Osteocyte (in vitro differentiated cells): ENCODE measurements around the gene SAP30. TPM values are rescaled to one million over a fixed set of nuclear protein-coding genes. Genes with fewer than 3 reads are reported as not detected.

Source experiments
- DNase-seq: peaks from one replicate; pipeline ENCODE4 v3.0.0; 2021; ENCODE audit warnings: mixed read lengths; ENCODE audit not compliant: unreplicated experiment; ENCODE audit errors: extremely low spot score
- H3K27ac Mint-ChIP-seq: one replicate; pipeline ENCODE4 v1.8.0; 2021; ENCODE audit warnings: mild to moderate bottlenecking, mixed read lengths; ENCODE audit not compliant: unreplicated experiment
- H3K27me3 Mint-ChIP-seq: one replicate; pipeline ENCODE4 v1.8.0; 2021; ENCODE audit warnings: mixed read lengths; ENCODE audit not compliant: unreplicated experiment
- H3K36me3 Mint-ChIP-seq: one replicate; pipeline ENCODE4 v1.8.0; 2021; ENCODE audit warnings: mixed read lengths; ENCODE audit not compliant: unreplicated experiment
- H3K4me1 Mint-ChIP-seq: one replicate; pipeline ENCODE4 v1.8.0; 2021; ENCODE audit warnings: mixed read lengths; ENCODE audit not compliant: unreplicated experiment
- H3K4me3 Mint-ChIP-seq: one replicate; pipeline ENCODE4 v1.8.0; 2021; ENCODE audit warnings: mild to moderate bottlenecking, moderate library complexity, mixed read lengths; ENCODE audit not compliant: unreplicated experiment
- H3K9me3 Mint-ChIP-seq: one replicate; pipeline ENCODE4 v1.8.0; 2021; ENCODE audit warnings: mixed read lengths; ENCODE audit not compliant: unreplicated experiment
- CTCF ChIP-seq: fragments of 200-600 bp; sonication (generic); IDR thresholded peaks from 2 replicates; pipeline ENCODE4 v1.5.0; 2021; ENCODE audit warnings: antibody characterized with exemption, mild to moderate bottlenecking, moderate library complexity
- total RNA-seq: library from RNA; stranded (reverse); gene quantifications from 2 replicates; pipeline ENCODE4 v1.2.1, GENCODE V29; 2021

The SAP30 gene
- total RNA-seq, 1 donor from 2014 or later = 22.8 TPM

- Mint-ChIP-seq H3K4me3 (no peak overlapping the region), H3K27me3 (no peaks in the 10 kb centered on the region), H3K36me3 (peaks cover 17% of the 10 kb centered on the region), H3K4me1 (no peaks in the 10 kb centered on the region), H3K27ac (no peak overlapping the region), H3K9me3 (no peaks in the 10 kb centered on the region)
- no peak for DNase-seq
- TF ChIP-seq CTCF = no peak
Observed at GRCh38 chr4:173413036-173413435, 42.3 kb downstream of the SAP30 start.

DNA sequence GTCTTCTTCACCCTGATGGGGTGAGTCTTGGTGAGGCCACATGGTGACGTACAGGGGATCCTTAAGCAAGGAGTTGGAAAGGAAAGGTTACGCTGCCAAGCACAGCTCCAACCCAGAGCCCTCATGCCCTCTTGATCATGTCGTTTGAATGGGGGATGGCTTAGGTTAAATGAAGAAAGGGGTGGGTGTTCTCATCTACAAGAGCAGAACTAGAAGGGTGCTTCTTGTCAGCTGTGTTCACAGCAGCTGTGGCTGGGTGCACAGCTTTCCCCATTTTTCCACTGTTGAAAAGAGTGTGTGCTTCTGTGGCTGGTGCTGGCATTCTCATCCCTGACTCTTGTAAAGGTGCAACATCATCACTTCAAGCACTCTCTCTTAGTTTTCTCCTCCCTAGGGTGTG lies 43.7 kb downstream of the SAP30 start:
- Mint-ChIP-seq H3K4me1 (no peaks in the 10 kb centered on the region), H3K36me3 (peaks cover 20% of the 10 kb centered on the region), H3K27me3 (no peaks in the 10 kb centered on the region), H3K27ac (no peak overlapping the region), H3K9me3 (no peaks in the 10 kb centered on the region), H3K4me3 (no peak overlapping the region)
- no peak for TF ChIP-seq CTCF
- no peak for DNase-seq

DNA sequence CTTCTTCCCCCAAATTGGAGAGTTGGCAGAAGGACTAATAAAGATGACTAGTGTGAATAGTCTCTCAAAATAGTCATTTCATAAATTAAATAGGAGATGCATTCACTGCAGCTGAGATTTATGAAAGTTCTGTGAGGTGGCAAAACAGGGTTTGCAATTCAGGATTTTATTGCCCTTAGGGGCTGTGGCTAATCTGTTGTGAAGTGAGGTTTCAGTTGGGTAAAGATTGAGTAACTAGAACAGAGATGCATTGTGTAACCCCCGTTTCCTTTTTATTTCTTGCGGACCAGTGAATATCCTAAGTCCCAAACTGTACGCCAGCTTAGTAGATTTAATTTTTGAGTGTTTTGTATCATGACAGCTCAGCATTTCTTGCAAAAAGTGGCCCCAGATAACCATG lies 44.3 kb downstream of the SAP30 start:
- no peak for DNase-seq

GRCh38 chr4:173415885-173416653 lies 45.3 kb downstream of the SAP30 start:
- H3K27ac Mint-ChIP-seq = no peak overlapping the region
- H3K27me3 Mint-ChIP-seq = no peaks in the 10 kb centered on the region
- H3K4me3 Mint-ChIP-seq = no peak overlapping the region
- peaks cover 20% of the 10 kb centered on the region for H3K36me3 Mint-ChIP-seq
- no peaks in the 10 kb centered on the region for H3K9me3 Mint-ChIP-seq
- no peak for TF ChIP-seq CTCF
- no peak for DNase-seq
- no peaks in the 10 kb centered on the region for H3K4me1 Mint-ChIP-seq

More for the DNA sequence above, 44.3 kb downstream of the SAP30 start:
- no peaks in the 10 kb centered on the region for H3K4me1 Mint-ChIP-seq
- H3K4me3 Mint-ChIP-seq = no peak overlapping the region
- no peak for TF ChIP-seq CTCF
- peaks cover 20% of the 10 kb centered on the region for H3K36me3 Mint-ChIP-seq
- H3K9me3 Mint-ChIP-seq = no peaks in the 10 kb centered on the region
- no peaks in the 10 kb centered on the region for H3K27me3 Mint-ChIP-seq
- H3K27ac Mint-ChIP-seq = no peak overlapping the region

DNA sequence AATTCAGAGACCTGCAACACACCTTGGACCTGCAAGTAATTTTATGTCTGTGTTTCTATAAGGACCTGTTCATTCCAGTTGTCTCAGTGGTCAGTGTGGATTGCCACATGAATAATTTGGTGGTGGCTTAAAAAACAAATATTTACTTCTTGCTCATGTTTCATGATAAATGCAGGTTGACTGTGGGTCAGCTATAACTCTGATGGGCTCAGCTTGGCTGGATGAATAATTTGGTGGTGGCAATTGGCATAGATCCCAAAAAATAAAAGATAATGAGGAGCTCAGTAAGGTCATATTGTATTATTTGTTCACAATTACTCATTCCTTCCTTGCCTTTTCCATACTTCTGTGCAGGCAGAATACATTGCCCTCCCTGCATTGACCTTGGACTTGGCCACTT lies 47.1 kb downstream of the SAP30 start:
- no peaks in the 10 kb centered on the region for H3K9me3 Mint-ChIP-seq
- H3K4me3 Mint-ChIP-seq = no peak overlapping the region
- no peaks in the 10 kb centered on the region for H3K4me1 Mint-ChIP-seq
- no peak for TF ChIP-seq CTCF
- no peak for DNase-seq
- peaks cover 11% of the 10 kb centered on the region for H3K36me3 Mint-ChIP-seq
- no peaks in the 10 kb centered on the region for H3K27me3 Mint-ChIP-seq
- no peak overlapping the region for H3K27ac Mint-ChIP-seq
